ENCODE data around the gene ERI2. TPM values are rescaled to one million over a fixed set of nuclear protein-coding genes. Genes with fewer than 3 reads are reported as not detected.
"Not testable (repeated sequence)": the region's sequence is repeated elsewhere in the genome, so short reads cannot be mapped to it uniquely, and the experiment has no call there.

Gene ERI2
- total RNA-seq, 1 donor from 2014 or later: 9.8 TPM

- intact Hi-C loops (cut with DNase I): no loop called here
Measured at GRCh38 chr16:20822521-20823325, 16.5 kb upstream of the ERI2 start.

DNA sequence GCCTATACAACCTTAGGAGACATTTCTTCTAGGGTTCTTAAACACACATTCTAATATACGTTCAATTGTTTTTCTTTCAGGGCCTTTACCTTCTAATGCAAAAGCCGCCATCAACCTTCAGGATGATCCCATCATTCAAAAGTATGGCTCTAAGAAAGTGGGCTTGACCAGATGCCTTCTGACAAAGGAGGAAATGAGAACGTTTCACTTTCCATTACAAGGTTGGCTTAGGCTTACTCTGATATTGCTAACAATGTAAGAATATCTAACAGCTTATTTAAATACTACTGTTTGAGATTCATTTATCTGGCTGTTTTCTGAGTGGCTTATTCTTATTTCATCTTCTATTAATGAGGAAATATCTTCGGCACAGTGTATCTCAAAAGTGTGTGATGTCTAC, 15.4 kb upstream of the ERI2 start:
- intact Hi-C loops (cut with DNase I): no loop called here
- DNase-seq (ENCODE audit: low spot score): no peak

More at GRCh38 chr16:20822521-20823325, 16.5 kb upstream of the ERI2 start:
- DNase-seq (ENCODE audit: low spot score): no peak

DNA sequence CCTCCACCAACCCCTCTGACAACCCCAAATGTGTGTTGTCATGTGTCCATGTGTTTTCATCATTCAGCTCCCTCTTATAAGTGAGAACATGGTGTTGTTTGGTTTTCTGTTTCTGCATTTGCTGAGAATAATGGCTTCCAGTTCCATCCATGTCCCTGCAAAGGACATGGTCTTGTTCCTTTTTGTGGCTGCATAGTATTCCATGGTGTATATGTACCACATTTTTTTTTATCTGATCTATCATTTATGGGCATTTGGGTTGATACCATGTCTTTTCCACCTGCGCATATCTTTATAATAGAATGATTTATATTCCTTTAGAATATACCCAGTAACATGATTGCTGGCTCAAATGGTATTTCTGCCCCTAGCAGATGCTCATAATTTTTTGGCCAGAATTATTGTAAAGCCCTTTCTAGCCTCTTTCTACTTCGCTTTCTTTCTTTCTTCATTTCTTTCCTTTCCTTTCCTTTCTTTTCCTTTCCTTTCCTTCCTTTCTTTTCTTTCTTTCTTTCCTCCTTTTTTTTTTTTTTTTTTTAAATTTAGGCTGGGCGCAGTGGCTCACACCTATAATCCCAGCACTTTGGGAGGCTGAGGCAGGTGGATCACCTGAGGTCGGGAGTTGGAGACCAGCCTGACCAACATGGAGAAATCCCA, 12.8 kb upstream of the ERI2 start:
- DNase-seq (ENCODE audit: low spot score): no peak
- intact Hi-C loops (cut with DNase I): no loop called here

GRCh38 chr16:20814784-20815183, 8.5 kb upstream of the ERI2 start:
- no peak for DNase-seq (ENCODE audit: low spot score)
- intact Hi-C loops (cut with DNase I): no loop called here

DNA sequence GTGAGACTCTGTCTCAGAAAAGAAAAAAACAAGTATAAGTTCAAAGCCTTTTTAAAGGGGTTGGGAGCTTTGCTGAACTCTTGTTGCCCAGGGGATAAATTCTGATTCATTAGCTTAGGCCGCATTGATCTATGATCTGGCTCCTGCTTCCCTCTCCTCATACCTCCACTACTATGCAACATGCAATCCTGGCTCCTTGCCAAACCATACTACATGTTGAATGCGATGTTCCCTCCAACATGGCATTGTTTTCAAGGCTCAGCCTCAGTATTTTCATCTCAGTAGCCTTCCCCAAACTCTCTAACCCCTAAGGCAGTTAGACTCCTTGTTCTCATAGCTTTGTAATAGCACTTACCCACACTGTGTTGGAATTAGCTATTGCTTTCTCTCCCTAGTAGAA, 6.2 kb upstream of the ERI2 start:
- intact Hi-C loops (cut with DNase I): no loop called here
- DNase-seq (ENCODE audit: low spot score): no peak

DNA sequence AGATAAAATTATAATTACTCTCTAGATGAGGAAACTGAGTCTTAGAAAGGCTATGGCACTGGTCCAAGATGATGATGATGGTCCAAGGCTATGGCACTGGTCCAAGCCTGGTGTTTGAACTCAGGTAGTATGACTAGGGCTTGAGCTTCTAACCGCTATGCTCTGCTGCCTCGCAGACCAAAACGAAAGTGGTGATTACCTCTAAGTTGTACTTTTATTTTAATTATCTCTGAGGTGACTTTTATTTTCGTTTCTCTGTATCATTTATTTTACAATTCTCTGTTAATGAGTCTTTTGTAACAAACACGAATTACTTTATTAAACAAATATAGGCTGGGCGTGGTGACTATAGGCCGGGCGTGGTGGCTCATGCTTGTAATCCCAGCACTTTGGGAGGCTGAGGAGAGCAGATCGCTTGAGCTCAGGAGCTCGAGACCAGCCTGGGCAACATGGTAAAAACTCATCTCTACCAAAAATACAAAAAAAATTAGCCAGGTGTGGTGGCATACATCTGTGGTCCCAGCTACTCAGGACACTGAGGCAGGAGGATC, 5.7 kb upstream of the ERI2 start:
- DNase-seq (ENCODE audit: low spot score): no peak

GRCh38 chr16:20807862-20808261, 1.6 kb upstream of the ERI2 start:
- intact Hi-C loops (cut with DNase I): loop anchor here (2.0 to 10.0 kb wide), 3 partner anchors 44 to 97 kb away; partner anchors contain the start of genes DCUN1D3, LYRM1 and THUMPD1
- DNase-seq (ENCODE audit: low spot score): no peak

More for the DNA sequence above, 5.7 kb upstream of the ERI2 start:
- intact Hi-C loops (cut with DNase I): no loop called here

DNA sequence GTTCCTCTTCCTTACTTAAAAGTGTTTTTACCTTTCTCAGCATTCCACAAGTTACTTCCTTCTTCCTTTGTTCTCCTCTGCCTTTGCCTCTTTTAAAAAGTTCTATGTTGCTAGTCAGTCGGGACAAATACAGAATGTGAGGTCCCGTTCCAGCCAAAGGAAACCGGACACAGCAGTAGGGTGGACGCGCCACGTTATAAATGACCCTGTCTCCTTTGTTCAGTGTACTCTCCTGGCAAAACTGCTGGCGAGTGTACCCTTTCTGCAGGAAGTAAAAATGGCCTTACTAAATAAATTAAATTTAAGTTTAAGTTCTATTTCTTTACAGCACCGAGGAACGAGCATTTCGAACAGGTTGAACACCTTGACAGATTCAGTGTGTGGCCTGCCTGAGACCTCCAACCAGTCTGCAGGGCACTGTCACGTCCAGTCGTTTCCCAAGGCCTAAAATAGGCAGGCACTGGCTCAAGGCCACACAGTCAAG, 546 bp downstream of the ERI2 start:
- not testable (repeated sequence) for DNase-seq (ENCODE audit: low spot score)
- intact Hi-C loops (cut with DNase I): loop anchor here (2.0 to 10.0 kb wide), 3 partner anchors 47 to 99 kb away; partner anchors contain the start of genes DCUN1D3, LYRM1 and THUMPD1

- intact Hi-C loops (cut with DNase I): loop anchor here (10.0 kb wide), 1 partner anchor 101 kb away; the partner anchor contains the start of genes DCUN1D3 and LYRM1
- DNase-seq (ENCODE audit: low spot score): no peak
Measured at GRCh38 chr16:20803561-20804214, 2.6 kb downstream of the ERI2 start.

DNA sequence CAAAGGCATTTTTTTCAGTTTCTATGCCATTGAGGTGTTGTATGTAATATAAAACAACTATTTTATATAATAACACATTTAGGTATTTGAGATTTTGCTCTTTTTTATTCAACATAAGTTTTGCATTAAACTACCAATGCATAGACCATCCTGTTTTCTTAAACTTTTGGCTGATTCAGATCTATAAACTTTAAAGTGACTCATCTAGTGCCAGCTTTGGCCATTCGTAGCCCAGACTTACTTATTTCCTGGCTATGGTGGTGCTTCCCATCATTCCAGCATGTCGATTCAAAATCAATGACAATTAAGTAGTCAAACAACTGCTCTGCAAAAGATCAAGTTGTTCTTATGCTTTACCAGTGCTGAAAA, 3.1 kb downstream of the ERI2 start:
- intact Hi-C loops (cut with DNase I): loop anchor here (10.0 kb wide), 1 partner anchor 102 kb away; the partner anchor contains the start of genes DCUN1D3 and LYRM1
- DNase-seq (ENCODE audit: low spot score): no peak

DNA sequence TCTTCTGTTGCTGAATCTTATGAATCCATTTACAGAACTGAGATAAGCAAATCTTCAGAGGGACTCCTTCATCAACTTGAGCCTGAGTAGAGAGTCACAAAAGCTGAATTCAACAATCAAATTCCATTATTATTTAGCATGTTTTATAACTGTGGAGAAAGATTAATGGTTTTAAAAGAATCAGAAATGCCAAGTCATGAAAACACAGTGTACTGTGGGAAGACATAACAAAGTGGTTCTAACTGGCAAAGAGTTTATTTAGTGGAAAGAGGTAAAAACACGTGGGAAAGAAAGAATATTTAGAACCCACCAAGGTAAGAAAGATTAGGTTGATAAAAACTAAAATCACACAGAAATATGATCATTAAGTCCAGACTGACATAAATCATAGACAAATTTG, 5.0 kb downstream of the ERI2 start:
- intact Hi-C loops (cut with DNase I): loop anchor here (10.0 kb wide), 1 partner anchor 104 kb away; the partner anchor contains the start of genes DCUN1D3 and LYRM1
- DNase-seq (ENCODE audit: low spot score): no peak

DNA sequence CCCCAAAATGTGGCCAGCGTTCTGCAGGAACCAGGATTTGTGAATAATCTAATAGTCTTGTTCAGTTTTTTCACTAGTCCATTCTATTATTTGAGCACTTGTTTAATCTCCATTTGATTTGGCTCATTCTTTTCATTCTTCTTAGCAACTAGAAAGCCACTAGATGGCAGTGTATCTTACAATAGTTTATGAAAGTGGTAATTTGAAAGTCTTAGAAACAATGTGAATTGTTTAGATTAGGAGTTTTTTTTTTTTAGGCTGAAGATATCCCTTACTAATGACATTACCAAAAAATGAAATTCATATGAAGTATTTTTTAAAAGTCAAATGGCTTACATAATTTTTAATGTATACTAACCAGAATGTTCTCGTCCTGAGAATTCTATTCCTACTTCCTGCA, 6.7 kb downstream of the ERI2 start:
- DNase-seq (ENCODE audit: low spot score): no peak
- intact Hi-C loops (cut with DNase I): loop anchor here (5.0 kb wide), 1 partner anchor 283 kb away; no protein-coding TSS in a partner anchor

DNA sequence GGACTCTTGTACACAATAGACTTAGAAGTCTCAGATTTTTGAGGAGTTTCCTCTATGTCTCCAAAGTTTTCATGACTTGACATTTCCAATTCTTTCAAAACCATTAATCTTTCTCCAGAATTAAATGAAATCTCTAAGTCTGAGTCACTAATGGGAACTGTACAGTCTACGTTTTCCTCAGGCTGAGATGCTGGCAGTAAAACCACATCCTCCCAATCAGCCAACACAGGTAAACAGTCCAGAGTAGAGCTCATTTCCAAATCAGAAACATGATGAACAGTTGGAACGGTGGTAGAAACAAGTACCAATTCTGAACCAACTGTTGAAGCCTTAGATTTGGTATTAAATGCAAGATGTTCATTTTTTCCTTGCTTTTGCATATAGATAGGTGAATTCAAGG, 7.9 kb downstream of the ERI2 start:
- intact Hi-C loops (cut with DNase I): loop anchor here (5.0 kb wide), 1 partner anchor 284 kb away; no protein-coding TSS in a partner anchor
- no peak for DNase-seq (ENCODE audit: low spot score)

GRCh38 chr16:20791923-20792612, 14.2 kb downstream of the ERI2 start:
- intact Hi-C loops (cut with DNase I): no loop called here
- no peak for DNase-seq (ENCODE audit: low spot score)

GRCh38 chr16:20789130-20789529, 17.1 kb downstream of the ERI2 start:
- DNase-seq (ENCODE audit: low spot score): no peak
- intact Hi-C loops (cut with DNase I): no loop called here

DNA sequence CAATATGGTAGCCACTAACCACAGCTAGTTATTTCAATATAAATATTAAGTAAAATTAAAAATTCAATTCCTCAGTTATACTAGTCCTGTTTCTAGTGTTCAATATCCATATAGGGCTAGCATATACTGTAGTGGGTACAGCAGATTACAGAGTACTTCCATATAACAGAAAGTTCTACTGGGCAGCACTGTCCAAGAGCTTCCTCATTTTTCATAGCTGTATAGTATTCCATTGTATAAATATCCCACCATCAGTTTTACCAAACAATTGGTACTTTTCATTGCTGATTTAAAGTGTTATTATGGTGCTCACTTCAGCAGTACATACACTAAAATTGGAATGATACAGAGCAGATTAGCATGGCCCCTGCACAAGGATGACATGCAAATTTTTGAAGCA, 22.1 kb downstream of the ERI2 start:
- no peak for DNase-seq (ENCODE audit: low spot score)
- intact Hi-C loops (cut with DNase I): no loop called here

GRCh38 chr16:20782470-20782869, 23.8 kb downstream of the ERI2 start:
- no peak for DNase-seq (ENCODE audit: low spot score)
- intact Hi-C loops (cut with DNase I): no loop called here

DNA sequence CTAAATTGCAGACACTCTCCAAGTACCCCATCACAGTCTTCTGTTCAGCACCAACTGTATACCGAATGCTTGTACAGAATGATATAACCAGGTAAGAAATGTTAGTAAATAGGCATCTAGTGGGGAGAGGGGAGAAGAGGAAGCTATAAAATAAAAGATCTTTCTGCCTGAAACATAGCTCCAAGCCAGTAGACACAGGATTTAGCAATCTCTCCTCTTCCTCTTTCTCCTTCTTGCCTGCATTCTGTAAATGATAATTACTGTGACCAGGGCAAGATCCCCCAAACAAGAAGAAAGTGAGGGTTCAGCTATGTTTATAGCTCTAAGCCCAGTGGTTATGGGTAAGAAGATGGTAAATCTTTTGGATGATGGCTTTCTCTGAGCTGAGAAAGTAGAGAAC, 24.6 kb downstream of the ERI2 start:
- no peak for DNase-seq (ENCODE audit: low spot score)
- intact Hi-C loops (cut with DNase I): no loop called here

DNA sequence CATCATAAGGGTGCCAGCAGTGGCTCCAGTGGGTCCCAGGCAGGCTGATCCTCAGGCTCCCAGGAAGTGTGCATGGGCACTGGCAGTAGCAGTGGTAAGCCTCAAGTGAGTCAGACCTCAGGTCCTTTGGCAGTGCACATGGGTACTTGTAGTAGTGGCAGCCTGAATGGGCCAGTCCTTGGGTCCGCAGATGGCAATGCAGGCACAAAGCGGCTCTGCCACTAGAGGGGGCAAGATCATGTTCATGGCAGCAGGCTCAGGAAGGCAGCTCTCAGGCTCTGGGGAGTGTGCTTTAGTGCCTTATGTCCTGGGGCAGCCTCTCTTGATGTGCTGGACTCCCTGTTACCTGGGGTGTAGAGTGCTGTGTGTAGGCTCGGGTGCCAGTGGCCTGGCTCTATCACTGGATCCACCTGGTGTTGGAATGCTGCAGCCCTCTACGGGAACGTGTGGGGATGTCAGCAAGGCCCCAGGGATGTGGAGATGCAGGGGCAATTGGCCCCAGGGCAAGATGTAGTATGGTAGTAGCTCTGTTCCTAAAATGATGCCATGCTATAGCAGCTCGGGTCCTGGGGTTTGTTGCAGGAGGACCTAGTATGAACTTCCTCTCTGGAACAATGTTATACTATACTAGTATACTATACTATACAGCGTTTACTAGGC, 31.4 kb downstream of the ERI2 start:
- intact Hi-C loops (cut with DNase I): no loop called here
- DNase-seq (ENCODE audit: low spot score): peak; percentile 75

All from cardiac septum (tissue), 1 donor.